Esophagus squamous epithelium (tissue), 5 donors: Measurements from ENCODE around the gene TBX10. TPM values are rescaled to one million over a fixed set of nuclear protein-coding genes. Genes with fewer than 3 reads are reported as not detected.

Experiments used
- DNase-seq: peaks from one replicate; lab custom pipeline; 2025; lab: John Stamatoyannopoulos, UW
- H3K27ac ChIP-seq, 4 donors: fragments of 200-600 bp; sonication (generic); one replicate each; pipeline ENCODE4 v1.5.1; 2016 to 2019; ENCODE audit warnings: mild to moderate bottlenecking in 1 of 4
- H3K27me3 ChIP-seq, 4 donors: fragments of 200-600 bp; sonication (generic); 1 replicate in 3 of 4; 2 replicates in 1 of 4; pipeline versions ENCODE4 v1.5.1 to v1.6.0; 2017 to 2021; ENCODE audit warnings: antibody characterized with exemption in 1 of 4
- H3K36me3 ChIP-seq, 3 donors: fragments of 200-600 bp; sonication (generic); one replicate each; pipeline ENCODE4 v1.5.1; 2016 to 2019
- H3K4me1 ChIP-seq, 3 donors: fragments of 200-600 bp; sonication (generic); one replicate each; pipeline ENCODE4 v1.5.1; 2017 to 2019
- H3K4me3 ChIP-seq, 4 donors: fragments of 200-600 bp; sonication (generic); 1 replicate in 3 of 4; 2 replicates in 1 of 4; pipeline ENCODE4 v1.5.1; 2016 to 2019; ENCODE audit warnings: mild to moderate bottlenecking in 2 of 4, moderate library complexity in 1 of 4
- H3K9me3 ChIP-seq, 3 donors: fragments of 200-600 bp; sonication (generic); one replicate each; pipeline ENCODE4 v1.5.1; 2016 to 2019
- CTCF ChIP-seq, 6 experiments: fragments of 450-650 bp in 4 of 6; fragments of 200-600 bp in 2 of 6; sonication (generic) in 2 of 6; IDR thresholded peaks; one replicate each; pipeline ENCODE4 v1.5.1; 2016 to 2019; ENCODE audit warnings: antibody characterized with exemption in 6 of 6, mild to moderate bottlenecking in 4 of 6, moderate library complexity in 4 of 6
- POLR2A ChIP-seq, 4 donors: fragments of 450-650 bp; IDR thresholded peaks; one replicate each; pipeline ENCODE4 v1.6.1; 2017; ENCODE audit warnings: antibody characterized with exemption in 4 of 4, mild to moderate bottlenecking in 4 of 4, moderate library complexity in 3 of 4
- WGBS, 2 donors: methylation state at CpG; one replicate each; pipeline ENCODE4 v1.1.5; 2018; 5-methylcytosine and 5-hydroxymethylcytosine counted together
- intact Hi-C: fragments of 100-400 bp; cut with DNase I; formaldehyde crosslinking; loops from one replicate; pipeline ENCODE4 v1.15.0; 2022
- total RNA-seq, 4 donors: library from RNA; depleted of rRNA; stranded (reverse); fragments of >200 nt; gene quantifications; one replicate each; pipeline ENCODE4 v1.1.0, GENCODE V29; 2016
- donor health status: DM: yes; HTN: yes; CAD: no.

Gene TBX10
- total RNA-seq, 4 donors from 2014 or later: not detected

- no peak for DNase-seq
- TF ChIP-seq POLR2A (IDR thresholded peaks at IDR 0.05) (no peak), CTCF (IDR thresholded peaks at IDR 0.05) (peak in 1 of 6 experiments; percentile 10)
- 60 to 78% methylated on average over 11 to 16 of the region's 21 CpGs for WGBS, 2 donors
- Histone ChIP-seq H3K27me3 (no peaks in the 10 kb centered on the region), H3K27ac (peak overlapping the region; percentile 97 to 100 (median 99)), H3K4me1 (peaks cover 30 to 76% (median 30%) of the 10 kb centered on the region in 3 donors), H3K36me3 (peaks cover 0 to 47% (median 15%) of the 10 kb centered on the region in 3 donors), H3K4me3 (peak overlapping the region; percentile 69 to 93 (median 82)), H3K9me3 (no peaks in the 10 kb centered on the region)
- intact Hi-C loops: no loop called here
Observed at GRCh38 chr11:67584881-67585873, 54.4 kb downstream of the TBX10 start.

- intact Hi-C loops: no loop called here
- no peaks in the 10 kb centered on the region for H3K9me3 ChIP-seq
- H3K27me3 ChIP-seq: peaks cover 0 to 7% (median 0%) of the 10 kb centered on the region in 4 donors
- H3K4me3 ChIP-seq: peak overlapping the region; percentile 69 to 93 (median 82)
- peaks cover 30 to 85% (median 30%) of the 10 kb centered on the region in 3 donors for H3K4me1 ChIP-seq
- peaks cover 0 to 47% (median 15%) of the 10 kb centered on the region in 3 donors for H3K36me3 ChIP-seq
- DNase-seq: peak; percentile 45
- TF ChIP-seq POLR2A (IDR thresholded peaks at IDR 0.05) (peak in 2 of 4 donors; percentile 31 to 57), CTCF (IDR thresholded peaks at IDR 0.05) (no peak)
- WGBS, 2 donors: 17 to 18% methylated on average over 13 to 19 of the region's 33 CpGs
- H3K27ac ChIP-seq: peak overlapping the region; percentile 97 to 100 (median 99)
Observed at GRCh38 chr11:67584205-67584880, 55.2 kb downstream of the TBX10 start.

- Histone ChIP-seq H3K4me3 (peak within 1 kb of the TSS; percentile 69 to 93 (median 82)), H3K36me3 (peaks cover 0 to 39% (median 15%) of the 10 kb centered on the region in 3 donors), H3K27me3 (peaks cover 0 to 8% (median 0%) of the 10 kb centered on the region in 4 donors), H3K9me3 (no peaks in the 10 kb centered on the region), H3K4me1 (peaks cover 30 to 84% (median 30%) of the 10 kb centered on the region in 3 donors), H3K27ac (peak within 1 kb of the TSS; percentile 97 to 100 (median 99))
- peak; percentile 43 for DNase-seq
- intact Hi-C loops: no loop called here
- WGBS, 2 donors: 0 to 1% methylated on average over 28 to 36 of the region's 81 CpGs
- TF ChIP-seq CTCF (IDR thresholded peaks at IDR 0.05) (peak; percentile 49 to 84 (median 76)), POLR2A (IDR thresholded peaks at IDR 0.05) (peak in 2 of 4 donors; percentile 91)
Observed at GRCh38 chr11:67583247-67584204, 56.0 kb downstream of the TBX10 start, which contains the start of gene GSTP1. Gene GSTP1, plus strand, starts transcription at chr11:67583812. Its CDS starts 32 bp downstream, at chr11:67583844.

- peak overlapping the region; percentile 85 to 100 (median 98) for H3K27ac ChIP-seq
- no peak for TF ChIP-seq POLR2A (IDR thresholded peaks at IDR 0.05)
- TF ChIP-seq CTCF (IDR thresholded peaks at IDR 0.05): no peak
- H3K9me3 ChIP-seq: no peaks in the 10 kb centered on the region
- intact Hi-C loops: no loop called here
- H3K4me3 ChIP-seq: no peak overlapping the region
- peaks cover 0 to 24% (median 14%) of the 10 kb centered on the region in 3 donors for H3K36me3 ChIP-seq
- H3K4me1 ChIP-seq: peaks cover 26 to 70% (median 30%) of the 10 kb centered on the region in 3 donors
- DNase-seq: no peak
- H3K27me3 ChIP-seq: peaks cover 0 to 23% (median 0%) of the 10 kb centered on the region in 4 donors
- 47 to 59% methylated on average over 4 of the region's 4 CpGs for WGBS, 2 donors
Observed at GRCh38 chr11:67582011-67582410, 57.6 kb downstream of the TBX10 start.
